ENCODE measurements around the gene ABHD10. TPM values are rescaled to one million over a fixed set of nuclear protein-coding genes. Genes with fewer than 3 reads are reported as not detected.

Gene ABHD10
- total RNA-seq, 1 donor from 2014 or later = 28.4 TPM

DNA sequence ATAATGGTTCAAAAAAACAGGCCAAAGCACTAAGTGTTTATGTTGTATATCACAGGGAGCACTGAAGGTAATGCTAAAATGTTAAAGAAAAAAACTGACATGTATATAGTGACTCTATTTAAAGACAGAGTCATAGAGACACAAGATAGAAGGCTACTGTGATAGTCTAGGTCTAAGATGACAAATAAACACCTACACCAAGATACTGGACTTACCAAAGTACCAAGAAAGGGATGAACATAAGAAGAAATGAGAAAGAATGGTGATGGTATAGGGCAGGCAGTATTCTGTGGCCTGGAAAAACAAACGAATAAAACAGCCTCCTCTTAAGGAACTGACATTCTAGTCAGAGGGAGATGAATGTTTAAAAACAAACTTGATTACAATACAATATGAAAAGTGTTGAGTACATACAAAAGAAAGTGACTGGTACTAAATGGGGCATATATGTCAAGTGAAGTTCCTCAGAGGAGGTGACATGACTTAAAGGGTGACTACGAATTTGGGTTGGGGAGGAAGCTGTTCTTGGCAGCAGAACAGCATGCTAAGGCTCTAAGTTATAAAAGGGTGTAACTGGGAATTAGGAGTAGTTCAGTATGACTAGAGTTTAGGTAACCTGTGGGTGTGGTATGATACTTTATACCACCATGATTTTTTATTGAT lies 5.9 kb downstream of the ABHD10 start:
- ChIA-PET POLR2A (no interaction called here), CTCF (interaction anchor here (8.8 kb wide), 1 partner anchor 29 kb away, joined by 81 read pairs; no protein-coding TSS in a partner anchor)
- DNase-seq (no peak), ATAC-seq (ENCODE audit: low read depth) (no peak)
- H3K36me3 Mint-ChIP-seq (ENCODE audit: low read depth) = peaks cover 57% of the 10 kb centered on the region
- no peaks in the 10 kb centered on the region for H3K27me3 Mint-ChIP-seq
- peaks cover 51% of the 10 kb centered on the region for H3K4me1 Mint-ChIP-seq
- H3K27ac Mint-ChIP-seq = no peak overlapping the region
- H3K4me3 Mint-ChIP-seq = no peak overlapping the region
- intact Hi-C loops (cut with micrococcal nuclease) = no loop called here
- H3K9me3 Mint-ChIP-seq = no peaks in the 10 kb centered on the region
- TF ChIP-seq CTCF (IDR thresholded peaks at IDR 0.05) = no peak

GRCh38 chr3:111986800-111987199 lies 8.0 kb downstream of the ABHD10 start:
- Mint-ChIP-seq H3K4me1 (peaks cover 30% of the 10 kb centered on the region), H3K27me3 (no peaks in the 10 kb centered on the region), H3K27ac (no peak overlapping the region), H3K36me3 (ENCODE audit: low read depth) (peaks cover 61% of the 10 kb centered on the region), H3K9me3 (no peaks in the 10 kb centered on the region), H3K4me3 (no peak overlapping the region)
- ATAC-seq (ENCODE audit: low read depth) (no peak), DNase-seq (no peak)
- ChIA-PET CTCF (interaction anchor here (1.3 to 8.8 kb wide), 3 partner anchors 19 to 270 kb away, joined by 3 to 81 read pairs (median 3); no protein-coding TSS in a partner anchor), POLR2A (no interaction called here)
- intact Hi-C loops (cut with micrococcal nuclease) = no loop called here
- no peak for TF ChIP-seq CTCF (IDR thresholded peaks at IDR 0.05)

GRCh38 chr3:111989061-111989678 lies 10.3 kb downstream of the ABHD10 start:
- CTCF ChIA-PET = interaction anchor here (0.8 to 8.8 kb wide), 16 partner anchors 9 to 411 kb away, joined by 3 to 81 read pairs (median 5); partner anchors contain the start of genes ABHD10 and TAGLN3
- POLR2A ChIA-PET = interaction anchor here (0.7 to 1.4 kb wide), 3 partner anchors 10 to 22 kb away, joined by 4 to 5 read pairs (median 5); partner anchors contain the start of gene ABHD10
- DNase-seq = no peak
- ATAC-seq (ENCODE audit: low read depth) = peak; percentile 74
- peak; percentile 37 for TF ChIP-seq CTCF (IDR thresholded peaks at IDR 0.05)
- H3K27ac Mint-ChIP-seq = no peak overlapping the region
- H3K4me1 Mint-ChIP-seq = peaks cover 12% of the 10 kb centered on the region
- no peaks in the 10 kb centered on the region for H3K9me3 Mint-ChIP-seq
- H3K36me3 Mint-ChIP-seq (ENCODE audit: low read depth) = peaks cover 68% of the 10 kb centered on the region
- intact Hi-C loops (cut with micrococcal nuclease) = loop anchor here (1.0 kb wide), 3 partner anchors 10 to 54 kb away; partner anchors contain the start of gene ABHD10
- no peak overlapping the region for H3K4me3 Mint-ChIP-seq
- H3K27me3 Mint-ChIP-seq = no peaks in the 10 kb centered on the region

- peaks cover 6% of the 10 kb centered on the region for H3K27me3 Mint-ChIP-seq
- no peak overlapping the region for H3K27ac Mint-ChIP-seq
- CTCF ChIA-PET = interaction anchor here (8.8 kb wide), 1 partner anchor 21 kb away, joined by 81 read pairs; no protein-coding TSS in a partner anchor
- ATAC-seq (ENCODE audit: low read depth) = no peak
- DNase-seq = no peak
- H3K4me3 Mint-ChIP-seq = no peak overlapping the region
- POLR2A ChIA-PET = no interaction called here
- no peak for TF ChIP-seq CTCF (IDR thresholded peaks at IDR 0.05)
- peaks cover 5% of the 10 kb centered on the region for H3K4me1 Mint-ChIP-seq
- intact Hi-C loops (cut with micrococcal nuclease) = no loop called here
- no peaks in the 10 kb centered on the region for H3K9me3 Mint-ChIP-seq
- H3K36me3 Mint-ChIP-seq (ENCODE audit: low read depth) = peaks cover 45% of the 10 kb centered on the region
Observed at GRCh38 chr3:111993038-111993437, 14.2 kb downstream of the ABHD10 start.
